Activated CD4-positive, CD25-positive, alpha-beta regulatory T cell treated with anti-CD3 and anti-CD28 coated beads, Interleukin-2, amount 50 U/mL, for 24 hours (primary cell): ENCODE results near the gene ASS1.

Experiments used
- ATAC-seq, 2 donors: fragments of 150-1000 bp; cut with Tn5 transposase; one replicate each; pipeline ENCODE4 v1.10.0; 2021; ENCODE audit warnings: mild to moderate bottlenecking in 1 of 2, moderate library complexity in 1 of 2

Gene ASS1

GRCh38 chr9:130437011-130437789 is 7.6 kb upstream of the ASS1 start:
- no peak for ATAC-seq

- no peak for ATAC-seq
These were observed 6.3 kb upstream of the ASS1 start for GRCh38 chr9:130438382-130438981.

DNA sequence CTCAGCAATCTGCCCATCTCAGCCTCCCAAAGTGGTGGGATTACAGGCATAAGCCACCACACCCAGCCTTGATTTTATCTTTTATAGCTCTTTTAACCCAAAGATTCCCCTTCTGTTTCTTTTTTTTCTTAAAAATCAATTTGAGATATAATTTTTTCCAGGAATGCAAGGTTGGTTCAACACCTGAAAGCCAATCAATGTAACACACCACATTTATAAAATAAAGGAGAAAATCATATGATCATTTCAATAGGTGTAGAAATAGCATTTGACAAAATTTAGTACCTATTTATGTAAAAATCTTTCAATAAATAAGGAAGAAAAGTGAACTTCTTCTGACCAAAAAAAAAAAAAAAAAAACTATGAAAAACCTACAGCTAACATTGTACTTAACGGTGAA is 3.7 kb upstream of the ASS1 start:
- ATAC-seq = no peak

- ATAC-seq = no peak
These were observed 1.9 kb upstream of the ASS1 start for GRCh38 chr9:130442746-130443455.

DNA sequence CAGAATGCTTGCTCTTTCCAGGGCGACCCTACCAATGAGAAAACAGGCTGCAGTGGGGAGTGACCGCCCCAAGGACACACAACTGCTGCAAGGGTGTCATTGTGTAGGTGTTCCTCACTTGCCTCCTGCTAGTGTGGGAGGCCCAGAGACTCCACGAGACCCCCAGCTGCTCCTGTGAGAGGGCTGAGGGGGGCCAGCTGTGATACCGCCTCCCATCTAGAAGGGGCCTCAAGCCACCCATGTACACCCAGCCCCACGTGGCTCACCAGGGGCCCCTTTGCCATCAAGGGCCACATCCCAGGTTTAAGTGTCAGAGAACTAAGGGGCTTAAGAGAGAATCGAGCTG is 1.3 kb upstream of the ASS1 start:
- ATAC-seq = no peak

- ATAC-seq = no peak
These were observed 795 bp upstream of the ASS1 start for GRCh38 chr9:130443840-130444492.

GRCh38 chr9:130445268-130445983 is 665 bp downstream of the ASS1 start:
- no peak for ATAC-seq

DNA sequence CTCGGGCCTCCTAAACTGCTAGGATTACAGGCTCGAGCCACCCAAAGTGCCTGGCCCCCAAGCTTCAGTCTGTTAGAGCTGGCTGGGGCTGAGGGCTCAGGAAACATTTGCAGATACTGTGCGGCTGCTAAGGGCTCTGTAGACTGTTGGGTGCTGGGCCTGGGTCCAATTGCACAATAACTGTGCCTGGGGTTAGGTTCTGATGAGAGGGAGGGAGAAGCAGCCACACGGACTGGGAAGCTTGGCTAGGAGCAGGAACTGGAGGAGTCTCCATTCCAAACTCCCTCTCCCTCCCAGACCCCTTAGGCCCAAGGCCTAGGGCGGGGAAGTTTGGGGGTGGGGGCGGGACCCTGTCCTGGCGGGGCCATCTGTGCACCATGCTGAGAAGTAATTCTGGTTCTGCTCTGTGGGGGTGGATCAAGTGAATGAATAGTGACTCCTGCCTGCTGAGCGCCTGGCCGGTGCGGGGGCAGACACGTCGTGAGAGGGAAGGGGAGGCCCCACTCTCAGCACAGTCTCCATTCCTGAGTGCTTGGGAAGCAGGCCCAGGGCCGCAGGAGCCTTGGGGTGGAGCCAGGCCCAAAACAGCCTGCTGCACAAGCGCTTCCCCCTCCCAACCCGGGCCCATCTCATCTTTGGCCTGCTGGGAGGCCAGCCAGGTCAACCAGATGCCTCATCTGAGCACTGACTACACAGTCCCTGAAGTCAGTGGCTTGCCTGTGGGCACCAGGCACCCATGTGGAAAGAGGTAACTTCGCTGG is 1.5 kb downstream of the ASS1 start:
- no peak for ATAC-seq

DNA sequence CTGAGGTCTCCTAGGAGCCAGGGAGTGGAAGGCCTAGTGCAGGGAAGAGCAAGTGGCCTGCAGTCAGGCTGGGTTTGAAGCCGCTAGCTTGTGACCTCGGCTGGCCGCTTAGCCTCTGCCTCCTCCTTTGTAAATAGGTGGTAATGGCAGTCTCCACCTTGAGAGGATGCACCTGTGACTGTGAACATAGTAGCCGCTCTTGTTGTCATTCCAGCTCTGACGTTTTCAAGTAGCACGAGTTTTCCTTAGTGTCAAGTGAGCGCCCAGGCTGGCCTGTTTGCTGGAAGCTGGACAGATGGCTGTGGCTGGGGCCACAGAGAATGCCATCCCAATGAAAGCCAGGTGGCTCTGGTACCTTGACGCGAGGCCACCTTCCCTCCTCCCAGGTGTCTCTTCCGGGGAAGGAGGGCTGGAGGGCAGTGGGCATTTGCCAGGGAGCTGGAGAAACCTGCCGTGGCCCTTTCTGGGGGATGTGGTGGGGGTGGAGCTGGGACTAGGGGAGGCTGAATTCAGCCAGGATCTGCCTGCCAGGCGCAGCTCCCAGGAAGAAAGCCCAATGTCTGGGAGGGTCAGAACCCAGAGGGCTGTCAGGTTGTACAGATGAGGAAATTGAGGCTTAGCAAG is 2.5 kb downstream of the ASS1 start:
- ATAC-seq = no peak

DNA sequence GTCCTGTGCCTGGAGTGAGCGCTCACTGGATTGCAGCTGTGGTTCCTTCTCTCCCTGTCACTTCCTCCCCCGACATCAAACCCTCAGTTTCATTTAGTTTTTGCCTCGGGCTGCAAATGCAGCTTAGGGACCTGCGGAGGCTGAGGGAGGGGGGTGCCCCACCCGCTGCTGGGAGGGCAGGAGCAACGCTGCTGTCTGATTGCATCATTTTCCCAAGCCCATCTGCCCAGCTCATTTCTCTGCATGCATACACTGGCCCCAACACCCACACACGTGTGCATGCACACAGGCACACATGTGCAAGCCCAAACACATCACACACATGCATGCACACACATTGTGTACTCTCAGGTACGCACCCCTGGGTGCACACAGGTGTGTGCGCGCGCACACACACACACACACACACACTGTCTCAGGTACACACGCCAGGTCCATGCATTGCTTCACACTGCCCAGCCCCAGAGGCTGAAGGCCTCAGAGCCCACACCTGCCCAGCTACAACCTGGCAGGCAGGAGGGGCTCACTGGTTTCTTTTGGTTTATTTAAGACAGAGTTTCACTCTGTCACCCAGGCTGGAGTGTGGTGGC is 3.4 kb downstream of the ASS1 start:
- no peak for ATAC-seq

DNA sequence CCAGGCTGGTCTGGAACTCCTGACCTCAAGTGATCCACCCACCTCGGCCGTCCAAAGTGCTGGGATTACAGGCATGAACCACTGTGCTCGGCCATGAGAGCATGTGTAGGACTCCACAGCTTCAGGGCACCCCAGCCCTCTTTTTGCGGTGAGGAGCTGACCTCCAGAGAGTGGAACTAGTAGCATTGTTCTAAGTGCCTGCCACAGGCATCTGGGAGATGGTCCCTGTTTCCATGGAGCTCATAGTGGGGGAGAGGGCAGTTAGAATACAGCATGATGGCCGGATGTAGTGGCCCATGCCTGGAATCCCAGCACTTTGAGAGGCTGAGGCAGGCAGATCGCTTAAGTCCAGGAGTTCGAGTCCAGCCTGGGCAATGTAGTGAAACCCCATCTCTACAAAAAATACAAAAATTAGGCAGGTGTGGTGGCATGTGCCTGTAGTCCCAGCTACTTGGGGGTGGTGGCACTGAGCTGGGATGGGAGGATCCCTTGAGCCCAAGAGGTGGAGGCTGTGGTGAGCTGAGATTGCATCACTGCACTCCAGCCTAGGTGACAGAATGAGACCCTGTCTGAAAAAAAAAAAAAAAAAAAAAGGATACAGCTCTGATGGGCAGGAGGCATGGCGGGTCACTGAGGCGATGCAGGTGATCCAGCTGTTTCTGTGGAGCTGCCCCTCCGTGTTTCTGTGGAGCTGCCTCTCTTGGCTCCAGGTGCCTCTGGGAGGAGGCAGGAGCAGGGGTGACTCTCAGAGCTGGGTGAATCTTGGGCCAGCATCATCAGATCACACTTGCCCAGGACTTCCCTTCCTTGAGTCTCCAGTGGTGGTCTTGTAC is 4.2 kb downstream of the ASS1 start:
- ATAC-seq = no peak

GRCh38 chr9:130450344-130451003 is 5.7 kb downstream of the ASS1 start:
- no peak for ATAC-seq

DNA sequence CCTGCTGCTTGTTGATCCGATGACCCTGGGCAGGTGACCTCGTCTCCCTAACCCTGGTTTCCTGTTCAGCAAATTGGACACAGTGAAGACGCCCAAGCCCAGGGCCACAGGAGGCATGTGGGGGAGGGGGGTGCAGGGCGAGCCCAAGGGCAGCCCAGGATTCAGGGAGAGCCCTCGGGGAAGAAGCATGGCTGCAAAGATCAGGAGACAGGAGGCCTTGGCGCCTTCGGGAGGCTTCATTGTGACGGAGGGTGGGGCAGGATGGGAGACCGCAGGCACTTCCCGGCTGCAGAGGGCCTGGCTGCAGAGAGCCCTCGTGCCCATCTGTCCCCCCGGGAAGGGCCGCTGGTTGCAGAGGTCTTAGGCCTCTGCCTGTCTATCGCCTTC is 6.2 kb downstream of the ASS1 start:
- ATAC-seq = no peak

DNA sequence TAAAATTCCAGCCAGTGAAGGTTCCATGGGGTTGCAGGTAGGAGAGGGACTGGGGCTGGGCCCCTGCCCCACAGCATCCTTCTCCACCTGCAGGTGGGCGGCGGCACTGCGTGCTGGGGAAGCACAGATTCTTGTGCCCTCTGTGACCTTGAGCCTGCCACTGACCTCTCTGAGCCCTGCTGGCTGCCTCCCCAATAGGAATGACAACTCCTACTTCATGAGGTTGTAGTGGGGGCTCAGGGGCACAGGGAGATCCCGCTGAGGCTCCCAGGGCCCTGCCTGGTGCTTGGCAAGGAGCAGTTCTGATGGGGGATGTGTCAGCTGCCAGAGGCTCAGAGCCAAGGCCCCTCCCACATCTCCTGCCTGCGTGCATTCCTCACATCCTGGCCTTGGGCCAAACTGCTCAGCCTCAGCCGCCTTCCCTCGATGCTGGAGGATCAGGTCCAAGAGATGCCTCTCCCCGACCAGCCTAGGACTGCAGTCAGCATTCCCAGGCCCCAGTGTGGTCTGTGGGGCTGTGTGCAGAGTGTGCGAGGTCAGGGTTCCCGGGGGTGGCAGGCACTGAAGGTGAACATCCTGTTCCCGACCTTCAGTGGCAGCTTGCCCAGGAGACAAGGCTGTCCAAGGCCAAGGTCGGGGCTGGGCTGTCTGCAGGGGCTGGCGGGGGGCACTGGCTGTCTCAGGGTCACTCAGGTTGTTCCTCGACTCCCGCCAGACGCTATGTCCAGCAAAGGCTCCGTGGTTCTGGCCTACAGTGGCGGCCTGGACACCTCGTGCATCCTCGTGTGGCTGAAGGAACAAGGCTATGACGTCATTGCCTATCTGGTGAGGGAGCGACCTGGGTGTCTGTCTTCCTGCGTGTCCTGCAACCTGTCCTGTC is 7.0 kb downstream of the ASS1 start:
- no peak for ATAC-seq

DNA sequence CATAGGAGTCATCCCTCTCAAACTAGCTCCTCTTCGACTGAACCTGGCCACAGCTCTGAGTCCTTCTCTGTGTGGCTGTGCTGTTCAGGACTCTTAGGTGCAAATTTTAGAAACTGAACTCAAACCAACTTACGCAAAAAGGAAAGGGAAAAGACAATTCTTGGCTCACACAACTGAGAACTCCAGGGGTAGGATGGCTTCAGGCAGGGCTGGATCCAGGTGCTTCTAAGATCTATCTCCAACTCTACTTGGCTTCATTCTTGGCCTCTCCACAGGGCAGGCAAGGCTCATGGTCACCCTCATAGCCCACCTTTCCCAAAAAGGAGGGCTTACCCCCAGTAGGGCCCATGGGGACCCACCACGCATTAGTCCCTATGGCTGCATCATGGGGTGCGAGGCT is 8.1 kb downstream of the ASS1 start:
- ATAC-seq = no peak

GRCh38 chr9:130453487-130453886 is 8.7 kb downstream of the ASS1 start:
- ATAC-seq = no peak

GRCh38 chr9:130454096-130454811 is 9.5 kb downstream of the ASS1 start:
- ATAC-seq = no peak

GRCh38 chr9:130454812-130455325 is 10.1 kb downstream of the ASS1 start:
- no peak for ATAC-seq
